ENCODE results near the gene RELN. TPM values are rescaled to one million over a fixed set of nuclear protein-coding genes. Genes with fewer than 3 reads are reported as not detected.

RELN gene
- total RNA-seq, 1 experiment from 2014 or later = 0.48 TPM

DNA sequence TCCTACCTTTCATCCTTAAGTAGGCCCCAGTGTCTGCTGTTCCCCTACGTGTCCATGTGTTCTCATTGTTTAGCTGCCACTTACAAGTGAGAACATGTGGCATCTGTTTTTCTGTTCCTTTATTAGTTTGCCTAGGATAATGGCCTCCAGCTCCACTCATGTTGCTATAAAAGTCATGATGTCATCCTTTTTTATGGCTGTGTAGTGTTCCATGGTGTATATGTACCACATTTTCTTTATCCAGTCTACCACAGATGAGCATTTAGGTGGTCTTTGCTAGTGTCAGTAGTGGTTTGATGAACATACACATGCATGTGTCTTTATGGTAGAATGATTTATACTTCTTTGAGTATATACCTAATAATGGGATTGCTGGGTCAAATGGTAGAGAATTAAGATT is 397.3 kb downstream of the RELN start:
- Histone ChIP-seq H3K4me1 (replicated peaks; ENCODE audit: insufficient read depth) (peaks cover 7% of the 10 kb centered on the region; the same call in 1 of the 2 replicates), H3K36me3 (ENCODE audit: low read depth) (no peaks in the 10 kb centered on the region), H3K27ac (no peak overlapping the region), H4K20me1 (ENCODE audit: insufficient read depth) (no peaks in the 10 kb centered on the region), H3K27me3 (ENCODE audit: insufficient read depth, low read depth) (no peaks in the 10 kb centered on the region), H3K9me3 (ENCODE audit: insufficient read depth, low read depth) (no peaks in the 10 kb centered on the region; the same call in 1 of the 2 replicates), H3K79me2 (ENCODE audit: low read depth) (no peaks in the 10 kb centered on the region), H3F3A (ENCODE audit: insufficient read depth, low read depth) (no peaks in the 10 kb centered on the region), H2AFZ (no peak overlapping the region), H3K4me3 (no peak overlapping the region), H3K4me2 (no peak overlapping the region), H3K9me2 (ENCODE audit: insufficient read depth) (no peaks in the 10 kb centered on the region)
- POLR2A ChIA-PET (ENCODE audit: unreplicated experiment) = no interaction called here
- TF ChIP-seq, protein P1, sequence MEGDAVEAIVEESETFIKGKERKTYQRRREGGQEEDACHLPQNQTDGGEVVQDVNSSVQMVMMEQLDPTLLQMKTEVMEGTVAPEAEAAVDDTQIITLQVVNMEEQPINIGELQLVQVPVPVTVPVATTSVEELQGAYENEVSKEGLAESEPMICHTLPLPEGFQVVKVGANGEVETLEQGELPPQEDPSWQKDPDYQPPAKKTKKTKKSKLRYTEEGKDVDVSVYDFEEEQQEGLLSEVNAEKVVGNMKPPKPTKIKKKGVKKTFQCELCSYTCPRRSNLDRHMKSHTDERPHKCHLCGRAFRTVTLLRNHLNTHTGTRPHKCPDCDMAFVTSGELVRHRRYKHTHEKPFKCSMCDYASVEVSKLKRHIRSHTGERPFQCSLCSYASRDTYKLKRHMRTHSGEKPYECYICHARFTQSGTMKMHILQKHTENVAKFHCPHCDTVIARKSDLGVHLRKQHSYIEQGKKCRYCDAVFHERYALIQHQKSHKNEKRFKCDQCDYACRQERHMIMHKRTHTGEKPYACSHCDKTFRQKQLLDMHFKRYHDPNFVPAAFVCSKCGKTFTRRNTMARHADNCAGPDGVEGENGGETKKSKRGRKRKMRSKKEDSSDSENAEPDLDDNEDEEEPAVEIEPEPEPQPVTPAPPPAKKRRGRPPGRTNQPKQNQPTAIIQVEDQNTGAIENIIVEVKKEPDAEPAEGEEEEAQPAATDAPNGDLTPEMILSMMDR (conservative IDR thresholded peaks at IDR 0.05) = no peak
- TF ChIP-seq EZH2 (IDR thresholded peaks at IDR 0.05; ENCODE audit: low read depth) = no peak
- no TSS peak for BruUV-seq (replicated peaks)
- CTCF ChIA-PET = no interaction called here
- intact Hi-C loops (cut with micrococcal nuclease; ENCODE audit: unreplicated experiment) = no loop called here
- no peak for DNase-seq

- H3F3A ChIP-seq (ENCODE audit: insufficient read depth, low read depth) = no peaks in the 10 kb centered on the region
- H3K4me2 ChIP-seq = no peak overlapping the region
- no peaks in the 10 kb centered on the region for H3K79me2 ChIP-seq (ENCODE audit: low read depth)
- no peaks in the 10 kb centered on the region for H4K20me1 ChIP-seq (ENCODE audit: insufficient read depth)
- TF ChIP-seq EZH2 (IDR thresholded peaks at IDR 0.05; ENCODE audit: low read depth) = no peak
- TF ChIP-seq, protein P1 (conservative IDR thresholded peaks at IDR 0.05) = no peak
- H3K27me3 ChIP-seq (ENCODE audit: insufficient read depth, low read depth) = no peaks in the 10 kb centered on the region
- no peak for DNase-seq
- BruUV-seq (replicated peaks) = no TSS peak
- 0 out of 2 replicates have a peak, but pooled peaks cover 3% of the 10 kb centered on the region for H3K9me3 ChIP-seq (ENCODE audit: insufficient read depth, low read depth)
- intact Hi-C loops (cut with micrococcal nuclease; ENCODE audit: unreplicated experiment) = no loop called here
- H3K4me3 ChIP-seq = no peak overlapping the region
- CTCF ChIA-PET = no interaction called here
- H3K27ac ChIP-seq = no peak overlapping the region
- no peaks in the 10 kb centered on the region for H3K9me2 ChIP-seq (ENCODE audit: insufficient read depth)
- no peaks in the 10 kb centered on the region for H3K36me3 ChIP-seq (ENCODE audit: low read depth)
- POLR2A ChIA-PET (ENCODE audit: unreplicated experiment) = no interaction called here
- no peak overlapping the region for H2AFZ ChIP-seq
- no peaks in the 10 kb centered on the region for H3K4me1 ChIP-seq (replicated peaks; ENCODE audit: insufficient read depth)
Measured at GRCh38 chr7:103580031-103580430, 409.4 kb downstream of the RELN start.

DNA sequence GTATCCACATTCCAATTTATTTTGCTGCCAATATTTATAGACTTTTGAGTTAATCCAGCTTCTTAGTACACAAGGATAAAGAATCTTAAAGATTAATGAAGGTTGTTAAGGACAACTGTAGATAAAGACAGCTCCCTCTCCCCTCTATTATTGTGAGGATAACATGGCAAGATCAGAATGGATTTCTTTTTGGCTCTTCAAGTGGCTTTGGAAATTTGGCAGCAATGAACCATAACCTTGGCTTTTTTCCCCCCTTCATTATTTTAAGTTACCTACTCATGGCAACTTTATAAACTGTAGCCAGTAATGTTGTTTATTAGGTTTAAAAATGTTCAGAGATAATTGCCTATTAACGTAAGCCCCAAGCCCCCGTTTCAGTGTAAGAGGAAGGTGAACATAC is 412.4 kb downstream of the RELN start:
- POLR2A ChIA-PET (ENCODE audit: unreplicated experiment) = no interaction called here
- TF ChIP-seq EZH2 (IDR thresholded peaks at IDR 0.05; ENCODE audit: low read depth) = no peak
- TF ChIP-seq, protein P1 (conservative IDR thresholded peaks at IDR 0.05) = no peak
- no peaks in the 10 kb centered on the region for H3K27me3 ChIP-seq (ENCODE audit: insufficient read depth, low read depth)

More for the DNA sequence above, 412.4 kb downstream of the RELN start:
- no peak for DNase-seq
- Histone ChIP-seq H3K4me3 (no peak overlapping the region), H3K4me2 (no peak overlapping the region), H3K27ac (no peak overlapping the region), H4K20me1 (ENCODE audit: insufficient read depth) (no peaks in the 10 kb centered on the region), H3K4me1 (replicated peaks; ENCODE audit: insufficient read depth) (no peaks in the 10 kb centered on the region), H3K79me2 (ENCODE audit: low read depth) (no peaks in the 10 kb centered on the region), H3K9me3 (ENCODE audit: insufficient read depth, low read depth) (0 out of 2 replicates have a peak, but pooled peaks cover 3% of the 10 kb centered on the region), H2AFZ (no peak overlapping the region), H3K36me3 (ENCODE audit: low read depth) (no peaks in the 10 kb centered on the region), H3F3A (ENCODE audit: insufficient read depth, low read depth) (no peaks in the 10 kb centered on the region), H3K9me2 (ENCODE audit: insufficient read depth) (no peaks in the 10 kb centered on the region)
- intact Hi-C loops (cut with micrococcal nuclease; ENCODE audit: unreplicated experiment) = no loop called here
- CTCF ChIA-PET = interaction anchor here (0.7 kb wide), 1 partner anchor 22 kb away, joined by 4 read pairs; no protein-coding TSS in a partner anchor
- no TSS peak for BruUV-seq (replicated peaks)
